ENCODE measurements around the gene NT5DC2. TPM values are rescaled to one million over a fixed set of nuclear protein-coding genes. Genes with fewer than 3 reads are reported as not detected.

The NT5DC2 gene
- total RNA-seq, 1 experiment from 2014 or later: 215 TPM

DNA sequence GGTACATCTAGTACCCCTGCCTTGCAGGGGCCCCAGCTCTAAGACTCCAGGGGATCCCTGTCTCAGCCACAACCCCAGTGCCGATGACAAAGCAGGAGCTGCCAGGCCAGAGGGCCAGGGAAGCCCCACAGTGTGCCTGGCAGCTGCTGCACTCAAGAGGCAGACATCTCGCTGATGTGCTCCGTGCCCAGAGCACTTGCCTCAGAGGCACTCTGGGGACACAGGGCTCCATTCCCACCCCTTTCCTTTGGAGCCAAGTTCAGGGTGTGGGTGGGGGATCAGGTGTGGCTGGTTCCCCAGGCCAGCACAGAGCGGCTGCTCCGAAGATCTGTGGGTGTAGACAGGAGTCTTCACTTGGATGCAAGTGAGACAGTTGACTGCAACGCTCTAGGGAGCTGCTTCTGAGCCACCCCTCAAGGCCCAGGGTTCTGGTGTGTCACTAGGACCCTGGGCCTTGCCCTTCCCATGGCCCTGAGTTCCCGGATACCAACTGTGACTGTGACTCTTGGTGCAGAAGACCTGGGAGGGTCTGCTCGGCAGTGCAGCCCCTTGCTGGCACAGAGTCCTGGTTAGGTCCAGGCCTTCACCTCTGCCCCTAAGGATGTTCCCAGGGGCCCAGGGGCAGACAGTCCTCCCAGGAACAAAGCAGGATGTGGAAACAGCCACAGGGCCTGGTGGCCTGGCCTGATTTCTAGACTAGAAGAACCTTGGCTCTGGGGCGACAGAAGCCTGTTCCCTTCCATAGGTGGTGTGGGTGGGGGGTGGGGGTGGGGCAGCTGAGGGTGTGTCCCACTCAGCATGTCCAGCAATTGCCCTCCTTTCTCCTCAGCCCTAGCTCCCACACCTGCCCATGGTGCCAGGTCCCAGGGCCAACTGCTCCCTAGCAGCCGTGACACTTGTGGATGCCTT lies 2.5 kb downstream of the NT5DC2 start:
- intact Hi-C loops (cut with micrococcal nuclease; ENCODE audit: unreplicated experiment): no loop called here
- Histone ChIP-seq H3K4me2 (0 out of 2 replicates have a peak overlapping the region, but pooled peaks have one; percentile 91), H4K20me1 (ENCODE audit: insufficient read depth) (no peaks in the 10 kb centered on the region)

DNA sequence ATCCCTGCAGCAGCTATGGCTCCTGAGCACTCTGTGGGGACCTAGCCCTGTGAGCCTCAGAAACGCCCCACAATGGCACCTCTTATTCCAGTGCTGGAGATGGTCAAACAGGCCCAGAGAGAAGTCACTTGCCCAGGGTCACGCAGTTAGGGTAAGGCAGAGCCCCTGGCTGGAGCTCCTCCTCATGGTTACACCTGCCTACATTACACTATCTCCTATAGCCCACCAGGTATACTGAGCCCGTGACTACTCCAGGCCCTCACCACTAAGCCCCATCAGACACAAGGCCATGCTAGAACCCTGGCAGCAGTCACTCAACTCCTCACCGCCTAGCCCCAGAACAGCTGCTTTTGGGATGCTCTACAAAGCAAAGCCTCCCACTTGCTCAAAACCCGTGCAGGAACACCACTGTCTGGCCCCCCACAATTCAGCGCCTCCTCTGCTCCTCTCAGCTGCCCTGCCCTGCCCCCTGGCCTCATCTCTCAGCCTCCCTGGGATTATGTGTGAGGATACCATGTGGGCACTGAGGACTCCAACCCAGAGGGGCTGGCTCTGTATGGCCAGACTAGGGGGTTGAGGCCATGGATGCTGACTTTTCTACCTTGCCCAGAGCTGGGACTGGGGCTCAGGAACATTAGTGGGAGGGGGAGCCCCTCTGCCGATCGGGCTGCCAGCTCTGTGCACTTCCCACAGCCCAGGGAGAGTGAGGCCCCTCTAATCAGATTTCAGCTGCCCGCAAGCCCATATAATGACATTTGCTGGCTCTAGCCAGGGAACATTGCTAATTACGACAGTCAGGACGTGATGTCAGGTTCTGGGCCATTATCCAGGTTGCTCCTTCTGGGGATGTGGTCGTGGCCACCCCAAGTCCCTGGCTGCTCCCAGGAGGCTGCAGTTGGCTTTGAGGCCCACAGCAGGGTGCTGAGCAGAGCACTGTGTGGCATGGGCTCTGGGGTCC lies 4.0 kb downstream of the NT5DC2 start:
- intact Hi-C loops (cut with micrococcal nuclease; ENCODE audit: unreplicated experiment): no loop called here
- Histone ChIP-seq H3K4me3 (no peak overlapping the region), H3K9me2 (ENCODE audit: insufficient read depth) (no peaks in the 10 kb centered on the region), H3K79me2 (ENCODE audit: low read depth) (0 out of 2 replicates have a peak, but pooled peaks cover 11% of the 10 kb centered on the region), H3K4me2 (no peak overlapping the region), H3K27me3 (ENCODE audit: insufficient read depth, low read depth) (no peaks in the 10 kb centered on the region), H2AFZ (no peak overlapping the region), H3K4me1 (replicated peaks; ENCODE audit: insufficient read depth) (peaks cover 15% of the 10 kb centered on the region), H3K9me3 (ENCODE audit: insufficient read depth, low read depth) (no peaks in the 10 kb centered on the region), H3K36me3 (ENCODE audit: low read depth) (no peaks in the 10 kb centered on the region), H4K20me1 (ENCODE audit: insufficient read depth) (no peaks in the 10 kb centered on the region), H3F3A (ENCODE audit: insufficient read depth, low read depth) (peaks cover 7% of the 10 kb centered on the region; the same call in 1 of the 2 replicates), H3K27ac (no peak overlapping the region)
- CTCF ChIA-PET: no interaction called here
- TF ChIP-seq EZH2 (IDR thresholded peaks at IDR 0.05; ENCODE audit: low read depth): no peak
- TF ChIP-seq, protein P1, sequence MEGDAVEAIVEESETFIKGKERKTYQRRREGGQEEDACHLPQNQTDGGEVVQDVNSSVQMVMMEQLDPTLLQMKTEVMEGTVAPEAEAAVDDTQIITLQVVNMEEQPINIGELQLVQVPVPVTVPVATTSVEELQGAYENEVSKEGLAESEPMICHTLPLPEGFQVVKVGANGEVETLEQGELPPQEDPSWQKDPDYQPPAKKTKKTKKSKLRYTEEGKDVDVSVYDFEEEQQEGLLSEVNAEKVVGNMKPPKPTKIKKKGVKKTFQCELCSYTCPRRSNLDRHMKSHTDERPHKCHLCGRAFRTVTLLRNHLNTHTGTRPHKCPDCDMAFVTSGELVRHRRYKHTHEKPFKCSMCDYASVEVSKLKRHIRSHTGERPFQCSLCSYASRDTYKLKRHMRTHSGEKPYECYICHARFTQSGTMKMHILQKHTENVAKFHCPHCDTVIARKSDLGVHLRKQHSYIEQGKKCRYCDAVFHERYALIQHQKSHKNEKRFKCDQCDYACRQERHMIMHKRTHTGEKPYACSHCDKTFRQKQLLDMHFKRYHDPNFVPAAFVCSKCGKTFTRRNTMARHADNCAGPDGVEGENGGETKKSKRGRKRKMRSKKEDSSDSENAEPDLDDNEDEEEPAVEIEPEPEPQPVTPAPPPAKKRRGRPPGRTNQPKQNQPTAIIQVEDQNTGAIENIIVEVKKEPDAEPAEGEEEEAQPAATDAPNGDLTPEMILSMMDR (conservative IDR thresholded peaks at IDR 0.05): no peak
- POLR2A ChIA-PET (ENCODE audit: unreplicated experiment): no interaction called here
- BruUV-seq (replicated peaks): no TSS peak
- DNase-seq: no peak

More for the DNA sequence above, 2.5 kb downstream of the NT5DC2 start:
- Histone ChIP-seq H3K9me2 (ENCODE audit: insufficient read depth) (no peaks in the 10 kb centered on the region), H2AFZ (no peak overlapping the region), H3K36me3 (ENCODE audit: low read depth) (no peaks in the 10 kb centered on the region), H3K4me3 (no peak overlapping the region), H3K27me3 (ENCODE audit: insufficient read depth, low read depth) (no peaks in the 10 kb centered on the region), H3K4me1 (replicated peaks; ENCODE audit: insufficient read depth) (peaks cover 15% of the 10 kb centered on the region), H3F3A (ENCODE audit: insufficient read depth, low read depth) (peaks cover 13% of the 10 kb centered on the region; the same call in 1 of the 2 replicates), H3K79me2 (ENCODE audit: low read depth) (0 out of 2 replicates have a peak, but pooled peaks cover 11% of the 10 kb centered on the region), H3K9me3 (ENCODE audit: insufficient read depth, low read depth) (no peaks in the 10 kb centered on the region), H3K27ac (no peak overlapping the region)
- DNase-seq: no peak
- ChIA-PET POLR2A (ENCODE audit: unreplicated experiment) (no interaction called here), CTCF (no interaction called here)
- TF ChIP-seq EZH2 (IDR thresholded peaks at IDR 0.05; ENCODE audit: low read depth): no peak
- TF ChIP-seq, protein P1 (conservative IDR thresholded peaks at IDR 0.05): no peak
- no TSS peak for BruUV-seq (replicated peaks)

Measured in PC-9 (cell line).